Stimulated activated CD4-positive, alpha-beta T cell treated with anti-CD3 and anti-CD28 coated beads, Interleukin-2, amount 100 ng/mL, for 4 hours (primary cell): ENCODE data around the gene TPR.

Source experiments
- DNase-seq: peaks from one replicate; pipeline ENCODE4 v3.0.0-alpha.2; 2020; ENCODE audit warnings: low read depth

Gene TPR

GRCh38 chr1:186289943-186290545 lies 85.0 kb downstream of the TPR start:
- no peak for DNase-seq

- no peak for DNase-seq
Measured at GRCh38 chr1:186286615-186287315, 88.3 kb downstream of the TPR start.

GRCh38 chr1:186283374-186283773 lies 91.7 kb downstream of the TPR start:
- DNase-seq: no peak

- DNase-seq: no peak
Measured at GRCh38 chr1:186282466-186282865, 92.6 kb downstream of the TPR start.

- DNase-seq: no peak
Measured at GRCh38 chr1:186275822-186276221, 99.2 kb downstream of the TPR start.

GRCh38 chr1:186272486-186272885 lies 102.6 kb downstream of the TPR start:
- DNase-seq: no peak

- no peak for DNase-seq
Measured at GRCh38 chr1:186271032-186271431, 104.0 kb downstream of the TPR start.
